Stomach (tissue), 9 donors: ENCODE measurements around the gene ZNF32. TPM values are rescaled to one million over a fixed set of nuclear protein-coding genes. Genes with fewer than 3 reads are reported as not detected.

ENCODE experiments used
- DNase-seq, 2 donors: peaks; one replicate each; pipeline versions ENCODE4 v3.0.0 to v3.0.0-alpha.2; 2013 to 2019
- H3K27ac ChIP-seq, 5 donors: fragments of 200-600 bp in 4 of 5; sonication (generic) in 4 of 5; one replicate each; pipeline ENCODE4 v1.5.1; 2013 to 2019; ENCODE audit warnings: mild to moderate bottlenecking in 1 of 5, moderate library complexity in 1 of 5
- H3K27me3 ChIP-seq, 3 donors: fragments of 200-600 bp; sonication (generic); one replicate each; pipeline ENCODE4 v1.5.1; 2017 to 2019; ENCODE audit warnings: mixed run types in 1 of 3
- H3K36me3 ChIP-seq, 4 donors: fragments of 200-600 bp; sonication (generic); 1 replicate in 3 of 4; 2 replicates in 1 of 4; pipeline ENCODE4 v1.5.1; 2016 to 2019
- H3K4me1 ChIP-seq, 4 donors: fragments of 200-600 bp; sonication (generic); one replicate each; pipeline ENCODE4 v1.5.1; 2016 to 2019
- H3K4me3 ChIP-seq, 4 donors: fragments of 200-600 bp; sonication (generic) in 3 of 4; one replicate each; pipeline ENCODE4 v1.5.1; 2016 to 2019; ENCODE audit warnings: mild to moderate bottlenecking in 1 of 4
- H3K9me3 ChIP-seq, 4 donors: fragments of 200-600 bp; sonication (generic); one replicate each; pipeline ENCODE4 v1.5.1; 2016 to 2019
- CTCF ChIP-seq, 7 experiments: fragments of 450-650 bp in 4 of 7; fragments of 200-600 bp in 3 of 7; sonication (generic) in 3 of 7; IDR thresholded peaks; one replicate each; pipeline ENCODE4 v1.5.1; 2016 to 2019; ENCODE audit warnings: antibody characterized with exemption in 7 of 7, control low read depth in 2 of 7, mild to moderate bottlenecking in 1 of 7
- EP300 ChIP-seq: sonication (generic); formaldehyde crosslinking; IDR thresholded peaks from one replicate; pipeline ENCODE4 v1.6.1; 2017; ENCODE audit warnings: antibody characterized with exemption
- POLR2A ChIP-seq, 4 donors: fragments of 450-650 bp; IDR thresholded peaks; one replicate each; pipeline ENCODE4 v1.6.1; 2016; ENCODE audit warnings: antibody characterized with exemption in 4 of 4, control low read depth in 2 of 4, mild to moderate bottlenecking in 1 of 4, moderate library complexity in 1 of 4
- POLR2AphosphoS5 ChIP-seq, 3 donors: sonication (generic); formaldehyde crosslinking; IDR thresholded peaks; one replicate each; pipeline ENCODE4 v1.6.1; 2016; ENCODE audit warnings: antibody characterized with exemption in 3 of 3
- WGBS, 5 donors: extraction: QIAGEN DNeasy Blood & Tissue Kit in 3 of 5; methylation state at CpG; one replicate each; pipeline versions ENCODE4 v1.1.5 to v1.1.7; 2013 to 2018; 5-methylcytosine and 5-hydroxymethylcytosine counted together
- intact Hi-C: fragments of 100-400 bp; cut with DNase I; formaldehyde crosslinking; loops from one replicate; pipeline ENCODE4 v1.15.1; 2023; ENCODE audit warnings: low total_unique reads
- polyA plus RNA-seq, 3 donors: library from polyadenylated mRNA; stranded (reverse); fragments of 200-250 nt; gene quantifications; one replicate each; pipeline ENCODE4 v1.2.3, GENCODE V29; 2013
- total RNA-seq, 5 donors: library from RNA; depleted of rRNA; stranded (reverse); fragments of >200 nt; gene quantifications; one replicate each; pipeline versions ENCODE4 v1.1.0 to v1.2.3, GENCODE V29; 2014 to 2016
- donor health status: healthy with polysubstance abuse.
- donor health status: Bipolar disorder and iron deficiency.
- donor health status: healthy.

ZNF32 gene
- total and polyA plus RNA-seq, 8 donors, result 8.7 to 75.9 (median 51.2) TPM

GRCh38 chr10:43676331-43676730, 27.6 kb upstream of the ZNF32 start:
- 62 to 84% (median 77%) methylated on average over 4 of the region's 4 CpGs for WGBS, 5 donors
- intact Hi-C loops, result loop anchor here (5.0 kb wide), 1 partner anchor 636 kb away; no protein-coding TSS in a partner anchor
- TF ChIP-seq EP300 (no peak), POLR2A (IDR thresholded peaks at IDR 0.05) (no peak), CTCF (IDR thresholded peaks at IDR 0.05) (no peak), POLR2AphosphoS5 (IDR thresholded peaks at IDR 0.05) (no peak)
- H3K27ac ChIP-seq, result peak overlapping the region in 1 of 5 donors; percentile 15
- H3K4me3 ChIP-seq, result no peak overlapping the region
- H3K9me3 ChIP-seq, result peaks cover 0 to 5% (median 0%) of the 10 kb centered on the region in 4 donors
- DNase-seq, result no peak
- no peaks in the 10 kb centered on the region for H3K36me3 ChIP-seq
- H3K4me1 ChIP-seq, result peaks cover 0 to 31% (median 9%) of the 10 kb centered on the region in 4 donors
- H3K27me3 ChIP-seq, result peaks cover 0 to under 1% (median under 1%) of the 10 kb centered on the region in 3 donors

- Histone ChIP-seq H3K4me3 (no peak overlapping the region), H3K27ac (no peak overlapping the region), H3K27me3 (peaks cover 0 to 16% (median 5%) of the 10 kb centered on the region in 3 donors), H3K9me3 (peaks cover 0 to 5% (median 0%) of the 10 kb centered on the region in 4 donors), H3K4me1 (peaks cover 0 to 26% (median 8%) of the 10 kb centered on the region in 4 donors), H3K36me3 (no peaks in the 10 kb centered on the region)
- DNase-seq, result peak in 1 of 2 donors; percentile 33
- TF ChIP-seq CTCF (IDR thresholded peaks at IDR 0.05), result no peak
- no peak for TF ChIP-seq EP300
- TF ChIP-seq POLR2A (IDR thresholded peaks at IDR 0.05), result no peak
- TF ChIP-seq POLR2AphosphoS5 (IDR thresholded peaks at IDR 0.05), result no peak
- intact Hi-C loops, result loop anchor here (5.0 kb wide), 3 partner anchors 638 to 1183 kb away; partner anchors contain the start of gene CXCL12
- 62 to 77% (median 65%) methylated on average over 12 to 13 of the region's 13 CpGs for WGBS, 5 donors
These were observed 26.0 kb upstream of the ZNF32 start for GRCh38 chr10:43674553-43675210.

GRCh38 chr10:43673471-43673870, 24.8 kb upstream of the ZNF32 start:
- DNase-seq, result no peak
- TF ChIP-seq POLR2A (IDR thresholded peaks at IDR 0.05) (no peak), CTCF (IDR thresholded peaks at IDR 0.05) (no peak), EP300 (no peak), POLR2AphosphoS5 (IDR thresholded peaks at IDR 0.05) (no peak)
- H3K27ac ChIP-seq, result no peak overlapping the region
- intact Hi-C loops, result loop anchor here (5.0 kb wide), 2 partner anchors 714 to 1184 kb away; partner anchors contain the start of gene CXCL12
- peaks cover 0 to 5% (median 0%) of the 10 kb centered on the region in 4 donors for H3K9me3 ChIP-seq
- WGBS, 5 donors, result 56 to 72% (median 66%) methylated on average over 7 of the region's 7 CpGs
- peaks cover 0 to 28% (median 5%) of the 10 kb centered on the region in 3 donors for H3K27me3 ChIP-seq
- no peaks in the 10 kb centered on the region for H3K36me3 ChIP-seq
- H3K4me1 ChIP-seq, result peaks cover 0 to 14% (median 3%) of the 10 kb centered on the region in 4 donors
- no peak overlapping the region for H3K4me3 ChIP-seq

GRCh38 chr10:43671659-43672531, 23.2 kb upstream of the ZNF32 start:
- peak in 5 of 7 experiments; percentile 64 to 90 (median 82) for TF ChIP-seq CTCF (IDR thresholded peaks at IDR 0.05)
- TF ChIP-seq POLR2AphosphoS5 (IDR thresholded peaks at IDR 0.05), result no peak
- H3K27ac ChIP-seq, result no peak overlapping the region
- 45 to 51% (median 46%) methylated on average over 17 to 18 of the region's 18 CpGs for WGBS, 5 donors
- intact Hi-C loops, result loop anchor here (5.0 kb wide), 2 partner anchors 715 to 1185 kb away; partner anchors contain the start of gene CXCL12
- H3K4me1 ChIP-seq, result peaks cover 0 to 20% (median 11%) of the 10 kb centered on the region in 4 donors
- peak; percentile 60 to 86 for DNase-seq
- peaks cover 0 to 5% (median 0%) of the 10 kb centered on the region in 4 donors for H3K9me3 ChIP-seq
- no peaks in the 10 kb centered on the region for H3K36me3 ChIP-seq
- no peak overlapping the region for H3K4me3 ChIP-seq
- peaks cover 5 to 44% (median 11%) of the 10 kb centered on the region in 3 donors for H3K27me3 ChIP-seq
